Ammon's horn (tissue), 1 donor: ENCODE data around the gene SSBP2.
"Not testable (repeated sequence)": the region's sequence is repeated elsewhere in the genome, so short reads cannot be mapped to it uniquely, and the experiment has no call there.

Source experiments
- DNase-seq: peaks from one replicate; pipeline ENCODE4 v3.0.0-alpha.2; 2016; ENCODE audit warnings: low spot score

The SSBP2 gene

DNA sequence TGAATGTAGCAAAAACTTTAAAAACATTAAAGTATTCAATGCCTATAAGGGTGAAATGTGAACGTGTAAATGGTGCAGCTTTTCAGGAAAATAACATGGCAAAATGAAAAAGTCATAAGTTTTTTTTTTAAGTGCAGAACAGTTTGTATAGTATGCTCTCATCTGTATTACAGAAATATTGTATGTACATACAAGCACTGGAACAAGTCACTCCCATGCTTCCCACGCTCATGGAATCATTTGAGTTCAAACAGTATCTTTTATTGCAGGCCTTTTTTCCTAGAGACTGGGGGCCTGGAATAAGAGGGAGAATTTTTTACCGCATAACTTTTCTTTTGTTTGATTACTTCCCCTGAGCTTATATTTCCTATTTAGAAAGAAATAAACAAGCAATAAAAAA lies 94.1 kb downstream of the SSBP2 start:
- no peak for DNase-seq

DNA sequence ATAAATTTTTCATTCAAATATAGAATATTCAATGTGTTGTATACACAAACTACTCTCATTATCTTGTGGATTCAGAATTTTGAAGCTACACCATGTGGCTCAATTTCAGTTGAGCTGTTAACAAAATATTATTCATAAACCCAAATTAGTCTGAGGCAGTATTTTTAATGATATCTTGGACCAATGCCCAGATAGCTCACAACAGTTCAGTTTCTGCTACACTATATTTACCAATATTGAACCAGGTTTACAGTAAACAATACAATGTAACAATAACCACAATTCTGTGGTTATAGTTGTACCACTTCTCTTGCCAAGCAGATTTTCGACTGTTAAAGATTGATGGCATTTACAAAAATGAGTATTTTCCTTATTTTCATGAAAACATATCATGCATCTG lies 99.9 kb downstream of the SSBP2 start:
- no peak for DNase-seq

GRCh38 chr5:81646469-81646995 lies 104.4 kb downstream of the SSBP2 start:
- DNase-seq, result no peak

DNA sequence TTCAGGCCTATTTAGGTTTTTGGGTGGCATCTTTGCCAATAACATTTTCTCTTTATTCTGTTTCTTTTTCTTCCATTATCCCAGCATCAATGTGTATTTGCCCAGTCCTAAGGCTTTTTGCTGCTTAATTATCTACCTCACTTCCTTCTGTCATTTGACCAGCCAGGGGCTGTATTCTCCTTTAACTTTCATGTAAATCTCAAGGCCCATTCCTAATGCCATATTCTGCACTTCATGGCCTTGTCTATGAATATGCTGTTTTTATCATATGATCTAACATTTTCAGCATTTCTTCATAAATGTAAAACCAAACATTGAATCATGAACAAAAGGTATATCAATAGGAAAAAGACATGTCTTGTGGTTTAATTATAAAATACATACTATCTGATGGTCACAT lies 108.7 kb downstream of the SSBP2 start:
- no peak for DNase-seq

GRCh38 chr5:81639556-81639955 lies 111.3 kb downstream of the SSBP2 start:
- no peak for DNase-seq

DNA sequence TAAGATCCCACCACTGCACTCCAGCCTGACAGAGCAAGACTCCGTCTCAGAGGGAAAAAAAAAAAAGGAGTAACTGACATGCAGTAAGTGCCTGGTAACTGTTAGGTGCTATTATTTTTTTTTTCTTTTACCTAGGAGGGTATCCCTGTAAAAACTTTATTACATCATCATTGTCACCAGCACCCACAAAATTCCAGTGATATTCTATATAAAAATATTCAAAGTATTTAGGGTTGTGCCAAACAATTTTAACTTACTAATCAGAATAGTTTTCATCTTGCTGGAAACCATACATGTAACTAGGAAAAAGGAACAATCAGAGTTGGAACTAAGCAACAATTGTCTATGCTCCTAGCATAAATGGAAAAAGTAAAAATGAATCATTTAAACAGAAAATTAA lies 112.4 kb downstream of the SSBP2 start:
- no peak for DNase-seq

- DNase-seq, result no peak
Observed at GRCh38 chr5:81633891-81634290, 117.0 kb downstream of the SSBP2 start.

- no peak for DNase-seq
Observed at GRCh38 chr5:81633471-81633870, 117.4 kb downstream of the SSBP2 start.

DNA sequence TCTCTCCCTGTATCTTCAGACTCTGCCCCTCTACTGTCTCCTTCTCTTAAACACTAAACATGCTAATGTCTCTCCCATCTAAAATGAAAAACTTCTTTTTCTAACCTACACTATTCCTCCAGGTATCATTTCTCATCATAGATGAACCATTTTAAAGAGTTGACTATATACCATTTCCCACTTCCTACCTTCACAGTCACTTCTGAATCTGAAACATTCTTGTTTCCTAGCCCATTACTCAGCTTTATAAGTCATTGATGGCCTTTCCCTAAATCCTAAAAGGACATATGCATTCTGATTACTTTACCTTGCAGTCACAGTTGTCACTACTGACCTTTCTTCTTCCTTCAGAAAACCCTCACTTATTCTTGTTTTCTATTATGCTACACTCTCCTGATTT lies 118.2 kb downstream of the SSBP2 start:
- DNase-seq, result no peak

- no peak for DNase-seq
Observed at GRCh38 chr5:81631621-81632020, 119.3 kb downstream of the SSBP2 start.

DNA sequence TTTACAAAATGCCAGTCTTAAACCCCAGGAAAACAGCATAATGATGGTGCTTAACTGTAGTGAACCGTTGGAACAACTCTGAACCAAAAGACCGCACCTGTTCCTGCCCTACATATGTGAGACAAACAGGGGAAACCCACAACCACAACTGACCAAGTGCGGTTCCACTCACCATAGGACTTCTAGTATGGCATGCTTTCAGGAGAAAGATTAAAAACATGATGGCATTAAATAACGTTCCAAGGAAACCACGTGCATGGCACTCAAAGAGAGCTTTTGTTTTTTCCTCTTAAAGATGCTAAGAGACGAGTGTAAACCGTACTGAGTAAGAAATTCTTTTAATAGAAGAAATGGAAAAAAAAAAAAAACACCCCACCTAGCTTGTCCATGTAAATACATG lies 119.8 kb downstream of the SSBP2 start:
- no peak for DNase-seq

GRCh38 chr5:81630684-81631083 lies 120.2 kb downstream of the SSBP2 start:
- DNase-seq, result no peak

- DNase-seq, result no peak
Observed at GRCh38 chr5:81629986-81630385, 120.9 kb downstream of the SSBP2 start.

- not testable (repeated sequence) for DNase-seq
Observed at GRCh38 chr5:81628061-81628460, 122.8 kb downstream of the SSBP2 start.

GRCh38 chr5:81626524-81626923 lies 124.4 kb downstream of the SSBP2 start:
- no peak for DNase-seq

DNA sequence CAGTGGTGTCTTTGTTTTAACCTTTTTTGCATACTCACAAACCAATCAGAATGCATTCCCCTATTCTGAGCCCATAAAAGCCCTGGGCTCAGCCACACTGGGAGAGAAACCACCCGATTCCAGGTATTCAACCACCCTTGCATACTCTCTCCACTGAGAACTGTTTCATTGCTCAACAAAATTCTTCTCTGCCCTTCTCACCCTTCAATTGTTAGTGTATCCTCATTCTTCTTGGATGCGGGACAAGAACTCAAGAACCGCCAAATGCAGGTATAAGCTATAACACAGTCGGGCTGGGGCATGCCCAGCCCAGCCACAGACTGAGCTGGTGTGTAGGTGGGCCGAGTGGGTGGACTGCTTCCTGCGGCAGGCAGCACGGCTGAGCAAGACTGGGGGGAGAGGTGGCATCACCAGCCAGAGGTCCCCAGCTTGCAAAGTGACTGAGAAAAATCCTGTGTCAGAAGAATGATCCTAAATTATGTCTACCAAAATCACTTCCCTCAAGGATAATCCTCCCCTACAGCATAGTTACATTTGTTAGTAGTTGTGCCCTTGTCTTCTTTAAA lies 141.0 kb downstream of the SSBP2 start:
- no peak for DNase-seq

- peak; percentile 8 for DNase-seq
Observed at GRCh38 chr5:81608976-81609375, 141.9 kb downstream of the SSBP2 start.

DNA sequence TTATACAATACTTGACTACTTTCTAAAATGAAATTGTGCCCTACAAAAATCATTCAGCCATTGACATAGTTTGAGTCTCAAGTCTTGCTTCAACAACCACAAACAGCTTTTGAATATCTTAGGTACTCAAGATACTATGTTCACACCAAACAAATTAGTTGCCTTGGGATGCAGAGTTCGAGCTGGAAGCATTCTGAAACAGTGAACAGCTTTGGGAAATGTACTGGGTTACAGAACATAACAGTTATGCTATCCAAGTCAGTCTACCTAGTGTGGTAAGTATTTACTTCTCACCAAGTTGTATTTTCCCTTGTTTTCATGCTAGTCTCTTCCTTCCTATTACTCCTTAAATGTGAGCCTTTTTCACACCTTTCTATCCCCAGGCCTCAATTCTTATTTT lies 143.2 kb downstream of the SSBP2 start:
- no peak for DNase-seq

DNA sequence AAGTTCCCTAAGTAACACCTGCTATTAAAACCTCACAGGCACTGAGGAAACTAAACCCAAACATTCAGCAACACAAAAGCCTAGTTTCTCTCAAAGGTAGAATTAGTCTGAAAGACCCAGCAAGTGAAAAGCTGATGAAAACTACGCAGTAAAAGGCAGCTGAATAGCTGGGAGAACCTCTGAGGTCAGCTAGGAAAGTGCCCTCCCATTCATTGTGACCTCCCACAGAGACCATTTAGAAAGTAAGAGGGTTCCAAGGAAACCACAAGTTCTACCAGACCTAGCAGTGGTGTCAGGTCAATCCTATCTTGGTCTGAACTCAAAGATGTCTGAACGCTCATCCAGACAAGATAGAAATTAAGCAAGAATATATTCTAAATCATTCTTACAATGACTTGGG lies 144.7 kb downstream of the SSBP2 start:
- DNase-seq, result no peak

- DNase-seq, result no peak
Observed at GRCh38 chr5:81605299-81605698, 145.6 kb downstream of the SSBP2 start.

GRCh38 chr5:81604193-81604592 lies 146.7 kb downstream of the SSBP2 start:
- DNase-seq, result no peak

GRCh38 chr5:81601919-81602318 lies 149.0 kb downstream of the SSBP2 start:
- no peak for DNase-seq

DNA sequence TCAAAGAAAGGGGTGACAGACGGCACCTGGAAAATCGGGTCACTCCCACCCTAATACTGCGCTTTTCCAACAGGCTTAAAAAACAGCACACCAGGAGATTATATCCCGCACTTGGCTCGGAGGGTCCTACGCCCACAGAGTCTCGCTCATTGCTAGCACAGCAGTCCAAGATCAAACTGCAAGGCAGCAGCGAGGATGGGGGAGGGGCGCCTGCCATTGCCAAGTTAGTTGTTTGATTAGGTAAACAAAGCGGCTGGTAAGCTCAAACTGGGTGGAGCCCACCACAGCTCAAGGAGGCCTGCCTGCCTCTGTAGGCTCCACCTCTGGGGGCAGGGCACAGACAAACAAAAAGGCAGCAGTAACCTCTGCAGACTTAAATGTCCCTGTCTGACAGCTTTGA lies 158.8 kb downstream of the SSBP2 start:
- DNase-seq, result not testable (repeated sequence)
